Smooth muscle cell of the umbilical artery (primary cell): Measurements from ENCODE around the gene TMPRSS12. TPM values are rescaled to one million over a fixed set of nuclear protein-coding genes. Genes with fewer than 3 reads are reported as not detected.

Experiments
- total RNA-seq: library from RNA; depleted of rRNA; stranded (reverse); fragments of >200 nt; gene quantifications from 2 replicates; pipeline ENCODE4 v1.2.3, GENCODE V29; 2014

TMPRSS12 gene
- not detected in 2 replicates for total RNA-seq

GRCh38 chr12:50842637-50843493 is at the start of gene TMPRSS12:
Gene TMPRSS12 (plus strand): TSS chr12:50842926. CDS start chr12:50842965, 39 bp downstream.

Other genes starting within 250 kb of the TMPRSS12 start
- 22.0 and 25.7 TPM in 2 replicates for gene ATF1, start 78.8 kb upstream of the TMPRSS12 start, total RNA-seq
- not detected in 2 replicates for gene HIGD1C, start 109.6 kb downstream of the TMPRSS12 start, total RNA-seq
- gene SLC11A2, start 183.5 kb downstream of the TMPRSS12 start, total RNA-seq: 87.1 and 173 TPM in 2 replicates
- gene LETMD1, start 205.4 kb downstream of the TMPRSS12 start, total RNA-seq: 37.0 and 41.3 TPM in 2 replicates
- 24.1 and 37.1 TPM in 2 replicates for gene CSRNP2, start 240.7 kb downstream of the TMPRSS12 start, total RNA-seq